Smooth muscle cell (in vitro differentiated cells): ENCODE measurements around the gene MRGPRG. TPM values are rescaled to one million over a fixed set of nuclear protein-coding genes. Genes with fewer than 3 reads are reported as not detected.

Source experiments
- DNase-seq: peaks from one replicate; lab custom pipeline; 2025; ENCODE audit not compliant: unreplicated experiment; lab: John Stamatoyannopoulos, UW
- H2AFZ ChIP-seq: fragments of 200-600 bp; sonication (generic); 2 replicates; pipeline ENCODE4 v1.6.0; 2016; ENCODE audit warnings: antibody characterized with exemption, low read depth, mild to moderate bottlenecking
- H3F3A ChIP-seq: fragments of 200-600 bp; sonication (generic); 2 replicates; pipeline ENCODE4 v1.6.0; 2017; ENCODE audit warnings: antibody characterized with exemption, low read depth
- H3K27ac ChIP-seq: fragments of 200-600 bp; sonication (generic); 2 replicates; pipeline ENCODE4 v1.5.1; 2016; ENCODE audit warnings: low read depth, mild to moderate bottlenecking
- H3K27me3 ChIP-seq: fragments of 200-600 bp; sonication (generic); 2 replicates; pipeline ENCODE4 v1.6.1; 2016; ENCODE audit warnings: low read depth, mild to moderate bottlenecking
- H3K36me3 ChIP-seq: fragments of 200-600 bp; sonication (generic); 2 replicates; pipeline ENCODE4 v1.5.1; 2016; ENCODE audit warnings: low read depth
- H3K4me1 ChIP-seq: fragments of 200-600 bp; sonication (generic); 2 replicates; pipeline ENCODE4 v1.5.1; 2016; ENCODE audit warnings: low read depth
- H3K4me2 ChIP-seq: fragments of 200-600 bp; sonication (generic); 2 replicates; pipeline ENCODE4 v1.6.0; 2016; ENCODE audit warnings: mild to moderate bottlenecking
- H3K4me3 ChIP-seq: fragments of 200-600 bp; sonication (generic); 2 replicates; pipeline ENCODE4 v1.5.1; 2016; ENCODE audit warnings: mild to moderate bottlenecking
- H3K79me2 ChIP-seq: fragments of 200-600 bp; sonication (generic); 2 replicates; pipeline ENCODE4 v1.6.0; 2016; ENCODE audit warnings: low read depth, mild to moderate bottlenecking
- H3K9ac ChIP-seq: fragments of 200-600 bp; sonication (generic); 2 replicates; pipeline ENCODE4 v1.6.0; 2016; ENCODE audit warnings: low read depth
- H3K9me3 ChIP-seq: fragments of 200-600 bp; sonication (generic); replicated peaks from 2 replicates; pipeline ENCODE4 v1.5.1; 2016; ENCODE audit warnings: low read depth
- H4K20me1 ChIP-seq: fragments of 200-600 bp; sonication (generic); 2 replicates; pipeline ENCODE4 v1.6.0; 2016; ENCODE audit warnings: low read depth
- CTCF ChIP-seq: fragments of 200-600 bp; sonication (generic); IDR thresholded peaks from 2 replicates; pipeline ENCODE4 v1.5.1; 2017; ENCODE audit warnings: borderline replicate concordance, mild to moderate bottlenecking, antibody characterized with exemption; ENCODE audit not compliant: insufficient read depth, poor library complexity, severe bottlenecking
- WGBS: methylation state at CpG from one replicate; pipeline ENCODE4 v1.1.7; 2016; ENCODE audit warnings: low lambda C conversion rate; 5-methylcytosine and 5-hydroxymethylcytosine counted together
- polyA plus RNA-seq: library from polyadenylated mRNA; unstranded; fragments of >200 nt; fragmentation: Nextera tagmentation; extraction: Ambion mirVana; gene quantifications from 2 replicates; pipeline ENCODE4 v1.2.1, GENCODE V29; 2016
- total RNA-seq: library from RNA; depleted of rRNA; stranded (reverse); fragments of >200 nt; gene quantifications from 2 replicates; pipeline ENCODE4 v1.2.3, GENCODE V29; 2014

The MRGPRG gene
- total and polyA plus RNA-seq, 2 experiments from 2014 or later: not detected

- no peaks in the 10 kb centered on the region for H3K36me3 ChIP-seq
- WGBS: 92% methylated on average over 38 of the region's 46 CpGs
- no peaks in the 10 kb centered on the region for H4K20me1 ChIP-seq
- H2AFZ ChIP-seq: no peak overlapping the region
- no peak overlapping the region for H3K27ac ChIP-seq
- no peaks in the 10 kb centered on the region for H3F3A ChIP-seq
- TF ChIP-seq CTCF: no peak
- H3K4me2 ChIP-seq: no peak overlapping the region
- H3K27me3 ChIP-seq: no peaks in the 10 kb centered on the region
- no peaks in the 10 kb centered on the region for H3K4me1 ChIP-seq
- no peak overlapping the region for H3K9ac ChIP-seq
- no peak overlapping the region for H3K4me3 ChIP-seq
- no peaks in the 10 kb centered on the region for H3K9me3 ChIP-seq
- H3K79me2 ChIP-seq: no peaks in the 10 kb centered on the region
- DNase-seq: no peak
These were observed 9.2 kb upstream of the MRGPRG start for GRCh38 chr11:3227568-3228444.

- DNase-seq: no peak
These were observed 8.4 kb upstream of the MRGPRG start for GRCh38 chr11:3226846-3227567.

GRCh38 chr11:3225826-3226750 is 7.5 kb upstream of the MRGPRG start:
- Histone ChIP-seq H3K79me2 (no peaks in the 10 kb centered on the region), H3K4me3 (no peak overlapping the region), H3K4me1 (no peaks in the 10 kb centered on the region), H3K9me3 (no peaks in the 10 kb centered on the region), H2AFZ (no peak overlapping the region), H3K27me3 (no peaks in the 10 kb centered on the region), H3K4me2 (no peak overlapping the region), H3K36me3 (no peaks in the 10 kb centered on the region), H3K27ac (no peak overlapping the region), H4K20me1 (no peaks in the 10 kb centered on the region), H3K9ac (no peak overlapping the region), H3F3A (no peaks in the 10 kb centered on the region)
- no peak for DNase-seq
- WGBS: 81% methylated on average over 21 of the region's 21 CpGs
- TF ChIP-seq CTCF: no peak

More at GRCh38 chr11:3226846-3227567, 8.4 kb upstream of the MRGPRG start:
- Histone ChIP-seq H3K4me3 (no peak overlapping the region), H3K27ac (no peak overlapping the region), H3K9ac (no peak overlapping the region), H2AFZ (no peak overlapping the region), H3K36me3 (no peaks in the 10 kb centered on the region), H3K9me3 (no peaks in the 10 kb centered on the region), H3K4me2 (no peak overlapping the region), H3K79me2 (no peaks in the 10 kb centered on the region), H3K27me3 (no peaks in the 10 kb centered on the region), H4K20me1 (no peaks in the 10 kb centered on the region), H3F3A (no peaks in the 10 kb centered on the region), H3K4me1 (no peaks in the 10 kb centered on the region)
- WGBS: 96% methylated on average over 18 of the region's 18 CpGs
- TF ChIP-seq CTCF: no peak
